GM12878 (cell line): Measurements from ENCODE around the gene PKD1. TPM values are rescaled to one million over a fixed set of nuclear protein-coding genes. Genes with fewer than 3 reads are reported as not detected.

Source experiments
- ATAC-seq: fragments of 200-7000 bp; cut with Tn5 transposase; 3 replicates; pipeline ENCODE4 v1.9.1; 2020; ENCODE audit warnings: mild to moderate bottlenecking, moderate library complexity
- BruUV-seq: library from RNA; stranded (reverse); fragments of 400-500 nt; replicated peaks from 2 replicates; lab custom pipeline; 2021; lab: Mats Ljungman, UMichigan
- CTCF ChIA-PET: fragments of 300-600 bp; sonication (Branson Sonifier 250); formaldehyde crosslinking; extraction: SDS; loops from one replicate; lab custom pipeline; 2021; ENCODE audit warnings: inconsistent platforms; lab: Yijun Ruan, JAX
- POLR2A ChIA-PET: fragments of 350-600 bp; formaldehyde crosslinking; extraction: SDS; loops from one replicate; lab custom pipeline; 2021; ENCODE audit warnings: inconsistent platforms; lab: Charles Lee
- RAD21 ChIA-PET: fragments of 300-600 bp; sonication (Branson Sonifier 250); formaldehyde crosslinking; loops from one replicate; lab custom pipeline; 2023; ENCODE audit warnings: antibody characterized with exemption; ENCODE audit not compliant: unreplicated experiment; lab: Charles Lee
- SMC1A ChIA-PET: fragments of 300-600 bp; sonication (Branson Sonifier 250); formaldehyde crosslinking; loops from one replicate; lab custom pipeline; 2023; ENCODE audit not compliant: unreplicated experiment, uncharacterized antibody; lab: Charles Lee
- DNase-seq: peaks from one replicate; pipeline ENCODE4 v3.0.0-alpha.2; 2011; ENCODE audit warnings: low read depth, low spot score
- FAIRE-seq: peaks from 3 replicates; lab custom pipeline; 2011; peaks lifted over from hg19 to GRCh38; lab: Jason Lieb, UNC
- H2AFZ ChIP-seq: 2 replicates; pipeline ENCODE4 v1.6.0; 2011; ENCODE audit warnings: low read depth, low read length, control low read depth; ENCODE audit not compliant: control insufficient read depth
- H3K27ac ChIP-seq: 2 replicates; pipeline ENCODE4 v1.5.1; 2011; ENCODE audit warnings: control low read depth; ENCODE audit not compliant: control insufficient read depth, insufficient read depth
- H3K27me3 ChIP-seq, 2 experiments: replicated peaks in 1 of 2; 2 replicates each; pipeline versions ENCODE4 v1.6.0 to v1.6.1; 2011; ENCODE audit warnings: low read length in 1 of 2; ENCODE audit not compliant: control insufficient read depth in 2 of 2, insufficient read depth in 2 of 2
- H3K36me3 ChIP-seq, 2 experiments: 2 replicates each; pipeline ENCODE4 v1.5.1; 2011; ENCODE audit warnings: low read length in 1 of 2; ENCODE audit not compliant: control insufficient read depth in 2 of 2, insufficient read depth in 2 of 2
- H3K4me1 ChIP-seq: 2 replicates; pipeline ENCODE4 v1.6.1; 2011; ENCODE audit warnings: mild to moderate bottlenecking, low read length, moderate library complexity, mixed read lengths; ENCODE audit not compliant: control insufficient read depth, insufficient read depth
- H3K4me2 ChIP-seq: 2 replicates; pipeline ENCODE4 v1.6.0; 2011; ENCODE audit warnings: control low read depth; ENCODE audit not compliant: control insufficient read depth, insufficient read depth
- H3K4me3 ChIP-seq: fragments of 200-600 bp; sonication (generic); 2 replicates; pipeline ENCODE4 v1.5.1; 2016
- H3K79me2 ChIP-seq: 2 replicates; pipeline ENCODE4 v1.6.0; 2011; ENCODE audit warnings: low read length; ENCODE audit not compliant: control insufficient read depth, insufficient read depth
- H3K9ac ChIP-seq: 2 replicates; pipeline ENCODE4 v1.8.0; 2011; ENCODE audit warnings: low read length, control low read depth, mixed read lengths; ENCODE audit not compliant: control insufficient read depth, insufficient read depth
- H3K9me3 ChIP-seq: replicated peaks from 3 replicates; pipeline ENCODE4 v1.5.1; 2011; ENCODE audit warnings: mild to moderate bottlenecking, low read length; ENCODE audit not compliant: control insufficient read depth, insufficient read depth
- H4K20me1 ChIP-seq: 2 replicates; pipeline ENCODE4 v1.6.0; 2011; ENCODE audit not compliant: control insufficient read depth, insufficient read depth
- ASH2L ChIP-seq: fragments of 300-600, 200-600 bp; sonication (generic); IDR thresholded peaks from 2 replicates; pipeline ENCODE4 v1.6.1; 2017; ENCODE audit warnings: low read depth, mild to moderate bottlenecking, borderline replicate concordance
- CUX1 ChIP-seq: IDR thresholded peaks from 2 replicates; pipeline ENCODE4 v1.6.1; 2012; ENCODE audit warnings: improper control_type of control experiment, low read depth, low read length; ENCODE audit not compliant: insufficient replicate concordance
- E2F4 ChIP-seq: IDR thresholded peaks from 2 replicates; pipeline ENCODE4 v1.6.1; 2012; ENCODE audit warnings: low read depth, low read length, improper control_type of control experiment
- EZH2 ChIP-seq: IDR thresholded peaks from 2 replicates; pipeline ENCODE4 v1.6.1; 2012; ENCODE audit warnings: low read depth, mild to moderate bottlenecking, control low read depth, inconsistent platforms, low read length, borderline replicate concordance; ENCODE audit not compliant: control insufficient read depth
- MLLT1 ChIP-seq: fragments of 450-650 bp; IDR thresholded peaks from 2 replicates; pipeline ENCODE4 v1.6.1; 2016; ENCODE audit warnings: mild to moderate bottlenecking
- PML ChIP-seq: IDR thresholded peaks from 2 replicates; pipeline ENCODE4 v1.6.1; 2012; ENCODE audit warnings: low read length, inconsistent platforms
- POLR2AphosphoS5 ChIP-seq: IDR thresholded peaks from 2 replicates; pipeline ENCODE4 v1.6.1; 2011; ENCODE audit warnings: mild to moderate bottlenecking, low read length, inconsistent platforms
- SUPT20H ChIP-seq: IDR thresholded peaks from 2 replicates; pipeline ENCODE4 v1.6.1; 2011; ENCODE audit warnings: low read depth, mild to moderate bottlenecking, low read length, moderate library complexity, borderline replicate concordance; ENCODE audit not compliant: control insufficient read depth
- TARDBP ChIP-seq: IDR thresholded peaks from 2 replicates; pipeline ENCODE4 v1.6.1; 2016; ENCODE audit warnings: borderline replicate concordance
- TCF3 ChIP-seq: IDR thresholded peaks from 2 replicates; pipeline ENCODE4 v1.6.1; 2012; ENCODE audit warnings: low read depth, mild to moderate bottlenecking, low read length, borderline replicate concordance; ENCODE audit not compliant: insufficient read depth
- WGBS: methylation state at CpG from one replicate; pipeline ENCODE4 v1.1.6; 2016; ENCODE audit warnings: low lambda C conversion rate; ENCODE audit not compliant: insufficient replicate concordance, insufficient coverage; ENCODE audit errors: missing lambda C conversion rate; 5-methylcytosine and 5-hydroxymethylcytosine counted together
- in situ Hi-C: fragments of 300-500 bp; cut with MboI; formaldehyde crosslinking; loops from 9 replicates; pipeline ENCODE4 v1.14.3; 2018; ENCODE audit warnings: mixed read lengths
- intact Hi-C: fragments of 100-400 bp; cut with micrococcal nuclease; formaldehyde crosslinking; loops from one replicate; pipeline ENCODE4 v1.14.2; 2022; ENCODE audit not compliant: unreplicated experiment
- polyA plus RNA-seq, 11 experiments: library from polyadenylated mRNA; depleted of rRNA in 4 of 11; unstranded in 6 of 11; stranded (reverse) in 5 of 11; fragments of >200 nt; fragmentation: Nextera tagmentation in 4 of 11; fragmentation: Illumina TruSeq in 1 of 11; extraction: Ambion mirVana in 4 of 11; extraction: Trizol in 1 of 11; gene quantifications; 1 replicate in 1 of 11; 2 replicates in 10 of 11; pipeline versions ENCODE4 v1.2.1 to v1.2.3, GENCODE V29; 2011 to 2016; ENCODE audit warnings: inconsistent platforms in 2 of 11, missing spikeins in 2 of 11, low read depth in 1 of 11
- total RNA-seq, 4 experiments: library from RNA; depleted of rRNA in 3 of 4; stranded (reverse); fragments of >200 nt in 3 of 4; fragmentation: Illumina TruSeq in 1 of 4; extraction: Trizol in 1 of 4; gene quantifications; 2 replicates each; pipeline versions ENCODE4 v1.2.1 to v1.2.3, GENCODE V29; 2013 to 2021

Gene PKD1
- total and polyA plus RNA-seq, 10 of the 15 experiments (the other 5 are each of a cell fraction or from before 2014, with no cell fraction given) = 0.11 to 62.0 (median 6.1) TPM

DNA sequence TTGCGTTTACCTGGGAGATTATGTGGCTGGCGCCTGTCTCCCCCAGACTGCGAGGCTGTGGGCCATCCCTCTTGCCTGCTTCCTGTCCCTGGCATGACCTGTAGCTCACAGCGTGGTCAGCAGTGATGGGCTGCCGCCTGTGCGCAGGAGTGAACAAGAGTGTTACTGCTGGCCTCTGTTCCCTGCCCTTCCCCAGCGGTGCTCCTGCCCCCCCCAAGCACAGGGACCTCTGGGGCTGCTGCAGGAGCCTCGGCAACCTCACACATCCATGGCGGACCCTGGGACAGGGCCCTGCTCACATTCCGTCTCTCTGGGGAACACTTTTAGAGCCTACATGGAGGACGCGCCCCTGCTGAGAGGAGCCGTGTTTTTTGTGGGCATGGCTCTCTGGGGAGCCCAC lies 77.3 kb downstream of the PKD1 start (continued):
- TF ChIP-seq SUPT20H = no peak
- no peak for TF ChIP-seq E2F4
- TF ChIP-seq ASH2L = no peak
- no peak for TF ChIP-seq CUX1
- no peak for TF ChIP-seq EZH2

GRCh38 chr16:2057438-2057837 lies 78.3 kb downstream of the PKD1 start:
- no TSS peak for BruUV-seq
- TF ChIP-seq PML = no peak
- TF ChIP-seq TCF3 = no peak
- no peak for TF ChIP-seq MLLT1
- no peak for TF ChIP-seq E2F4
- no peak for TF ChIP-seq TARDBP
- no peak for TF ChIP-seq POLR2AphosphoS5
- in situ Hi-C loops (no loop called here), intact Hi-C loops (no loop called here)
- no peak overlapping the region for H2AFZ ChIP-seq
- no peaks in the 10 kb centered on the region for H3K79me2 ChIP-seq
- SMC1A ChIA-PET = no interaction called here
- peaks cover 2 to 11% of the 10 kb centered on the region in 2 experiments; a peak in 2 of 4 replicates for H3K36me3 ChIP-seq
- WGBS = 94% methylated on average over 8 of the region's 10 CpGs
- RAD21 ChIA-PET = no interaction called here
- no peak overlapping the region for H3K27ac ChIP-seq
- DNase-seq = no peak
- CTCF ChIA-PET = no interaction called here
- H3K4me2 ChIP-seq = no peak overlapping the region
- no peaks in the 10 kb centered on the region for H3K4me1 ChIP-seq
- no peak overlapping the region for H3K9ac ChIP-seq
- FAIRE-seq = no peak
- ATAC-seq = no peak
- POLR2A ChIA-PET = no interaction called here
- H4K20me1 ChIP-seq = no peaks in the 10 kb centered on the region
- no peaks in the 10 kb centered on the region for H3K9me3 ChIP-seq
- H3K27me3 ChIP-seq = no peaks in the 10 kb centered on the region
- no peak overlapping the region for H3K4me3 ChIP-seq
